HCT116 (cell line): ENCODE data around the gene ATP8A2. TPM values are rescaled to one million over a fixed set of nuclear protein-coding genes. Genes with fewer than 3 reads are reported as not detected.

ENCODE experiments used
- ATAC-seq: fragments of 200-7000 bp; cut with Tn5 transposase; 2 replicates; pipeline ENCODE4 v1.9.1; 2020; ENCODE audit warnings: mild to moderate bottlenecking, moderate library complexity
- BruUV-seq: library from RNA; stranded (reverse); fragments of 400-500 nt; replicated peaks from 2 replicates; lab custom pipeline; 2021; lab: Mats Ljungman, UMichigan
- CTCF ChIA-PET: fragments of 300-600 bp; sonication (Branson Sonifier 250); formaldehyde crosslinking; loops from one replicate; lab custom pipeline; 2021; ENCODE audit warnings: antibody characterized with exemption; lab: Charles Lee
- POLR2A ChIA-PET: fragments of 300-600, 350-600 bp; sonication (Branson Sonifier 250); formaldehyde crosslinking; loops from one replicate; lab custom pipeline; 2021; ENCODE audit warnings: antibody characterized with exemption; lab: Charles Lee
- RAD21 ChIA-PET, 2 experiments: fragments of 300-600 bp; sonication (Branson Sonifier 250); formaldehyde crosslinking; loops; one replicate each; lab custom pipeline; 2023; ENCODE audit warnings: low total read pairs in 2 of 2; ENCODE audit not compliant: uncharacterized antibody in 2 of 2, unreplicated experiment in 2 of 2, low non-redundant PET in 1 of 2; lab: Charles Lee
- DNase-seq: peaks from one replicate; pipeline ENCODE4 v3.0.0-alpha.2; 2010; ENCODE audit warnings: low read depth, low spot score
- H2AFZ ChIP-seq: fragments of 200-600 bp; shearing (Covaris generic), sonication (generic); 2 replicates; pipeline ENCODE4 v1.6.1; 2017; ENCODE audit warnings: low read depth, mixed run types, mixed read lengths, antibody characterized with exemption, low read length; ENCODE audit not compliant: poor library complexity, severe bottlenecking
- H3K27ac ChIP-seq: 2 replicates; pipeline ENCODE4 v1.5.1; 2012; ENCODE audit warnings: low read depth, low read length
- H3K27me3 ChIP-seq: fragments of 200-600 bp; sonication (generic); 2 replicates; pipeline ENCODE4 v1.6.1; 2016; ENCODE audit warnings: mixed run types, low read length, mixed read lengths; ENCODE audit not compliant: insufficient read depth
- H3K36me3 ChIP-seq, 2 experiments: fragments of 200-500 bp in 1 of 2; fragments of 200-600 bp in 1 of 2; sonication (Bioruptor generic) in 1 of 2; sonication (generic) in 1 of 2; 2 replicates each; pipeline versions ENCODE4 v1.5.1 to v1.6.1; 2014 to 2016; ENCODE audit warnings: low read length in 2 of 2, inconsistent platforms in 1 of 2, mixed read lengths in 1 of 2, mixed run types in 1 of 2; ENCODE audit not compliant: insufficient read depth in 2 of 2, control insufficient read depth in 1 of 2
- H3K4me1 ChIP-seq, 2 experiments: fragments of 200-600 bp in 1 of 2; sonication (generic) in 1 of 2; 2 replicates each; pipeline versions ENCODE4 v1.5.1 to v1.6.1; 2012 to 2017; ENCODE audit warnings: low read length in 2 of 2, inconsistent platforms in 1 of 2, mild to moderate bottlenecking in 1 of 2, mixed read lengths in 1 of 2, mixed run types in 1 of 2, moderate library complexity in 1 of 2; ENCODE audit not compliant: insufficient read depth in 2 of 2, control insufficient read depth in 1 of 2
- H3K4me2 ChIP-seq: fragments of 200-600 bp; sonication (generic); 2 replicates; pipeline ENCODE4 v1.6.1; 2017; ENCODE audit warnings: mixed run types, low read length, mixed read lengths
- H3K4me3 ChIP-seq, 2 experiments: fragments of 200-600 bp in 1 of 2; sonication (generic) in 1 of 2; replicated peaks in 1 of 2; 2 replicates each; pipeline ENCODE4 v1.5.1; 2011 to 2016; ENCODE audit warnings: low read length in 2 of 2, control low read depth in 1 of 2, low read depth in 1 of 2, mild to moderate bottlenecking in 1 of 2, mixed read lengths in 1 of 2, mixed run types in 1 of 2
- H3K79me2 ChIP-seq: fragments of 200-600 bp; sonication (generic); 2 replicates; pipeline ENCODE4 v1.6.1; 2017; ENCODE audit warnings: mild to moderate bottlenecking, mixed run types, low read length, moderate library complexity, mixed read lengths; ENCODE audit not compliant: insufficient read depth
- H3K9ac ChIP-seq: fragments of 200-600 bp; sonication (generic); 2 replicates; pipeline ENCODE4 v1.6.1; 2016; ENCODE audit warnings: low read length, mixed read lengths
- H3K9me2 ChIP-seq: fragments of 200-600 bp; sonication (generic), shearing (Covaris generic); 2 replicates; pipeline ENCODE4 v1.6.1; 2017; ENCODE audit warnings: mixed run types, mild to moderate bottlenecking, moderate library complexity; ENCODE audit not compliant: insufficient read depth
- H3K9me3 ChIP-seq, 2 experiments: fragments of 200-500 bp in 1 of 2; fragments of 200-600 bp in 1 of 2; sonication (Bioruptor generic) in 1 of 2; sonication (generic) in 1 of 2; 2 replicates each; pipeline ENCODE4 v1.6.1; 2014 to 2017; ENCODE audit warnings: low read length in 2 of 2, mixed read lengths in 2 of 2, inconsistent platforms in 1 of 2, low read depth in 1 of 2, mild to moderate bottlenecking in 1 of 2, mixed run types in 1 of 2, moderate library complexity in 1 of 2; ENCODE audit not compliant: control insufficient read depth in 1 of 2, insufficient read depth in 1 of 2
- H4K20me1 ChIP-seq: fragments of 200-600 bp; sonication (generic), shearing (Covaris generic); 2 replicates; pipeline ENCODE4 v1.6.1; 2017; ENCODE audit warnings: mixed run types, mild to moderate bottlenecking, moderate library complexity; ENCODE audit not compliant: insufficient read depth
- CBX3 ChIP-seq: IDR thresholded peaks from 2 replicates; pipeline ENCODE4 v1.6.1; 2012; ENCODE audit warnings: low read depth
- CEBPB ChIP-seq: IDR thresholded peaks from 2 replicates; pipeline ENCODE4 v1.6.1; 2012; ENCODE audit warnings: low read depth
- CTCF ChIP-seq, 3 experiments: fragments of 200-600 bp in 1 of 3; sonication (generic) in 1 of 3; IDR thresholded peaks in 2 of 3; conservative IDR thresholded peaks in 1 of 3; 2 replicates each; pipeline ENCODE4 v1.5.1; 2012 to 2017; ENCODE audit warnings: low read depth in 2 of 3, low read length in 2 of 3, antibody characterized with exemption in 1 of 3, borderline replicate concordance in 1 of 3, control low read depth in 1 of 3, mild to moderate bottlenecking in 1 of 3, mixed read lengths in 1 of 3, mixed run types in 1 of 3, moderate library complexity in 1 of 3; ENCODE audit not compliant: insufficient read depth in 1 of 3
- EGR1 ChIP-seq: IDR thresholded peaks from 2 replicates; pipeline ENCODE4 v1.6.1; 2012; ENCODE audit warnings: low read depth
- ELF1 ChIP-seq: IDR thresholded peaks from 2 replicates; pipeline ENCODE4 v1.6.1; 2012; ENCODE audit warnings: low read depth, borderline replicate concordance
- FOSL1 ChIP-seq: IDR thresholded peaks from 2 replicates; pipeline ENCODE4 v1.6.1; 2012; ENCODE audit warnings: low read depth
- JUND ChIP-seq: IDR thresholded peaks from 2 replicates; pipeline ENCODE4 v1.6.1; 2012
- MAX ChIP-seq: IDR thresholded peaks from 2 replicates; pipeline ENCODE4 v1.6.1; 2012
- POLR2A ChIP-seq: IDR thresholded peaks from 2 replicates; pipeline ENCODE4 v1.7.0; 2011; ENCODE audit warnings: borderline replicate concordance; ENCODE audit not compliant: insufficient read depth, insufficient read length; ENCODE audit errors: extremely low read depth
- RAD21 ChIP-seq: IDR thresholded peaks from 2 replicates; pipeline ENCODE4 v1.6.1; 2012; ENCODE audit warnings: low read depth, mild to moderate bottlenecking
- SIN3A ChIP-seq: IDR thresholded peaks from 2 replicates; pipeline ENCODE4 v1.6.1; 2012; ENCODE audit warnings: low read depth
- SP1 ChIP-seq: IDR thresholded peaks from 2 replicates; pipeline ENCODE4 v1.6.1; 2012; ENCODE audit warnings: low read depth
- SRF ChIP-seq: IDR thresholded peaks from 2 replicates; pipeline ENCODE4 v1.6.1; 2012; ENCODE audit warnings: low read depth
- TCF7L2 ChIP-seq: IDR thresholded peaks from 2 replicates; pipeline ENCODE4 v1.7.0; 2011; ENCODE audit warnings: borderline replicate concordance, inconsistent platforms; ENCODE audit not compliant: insufficient read depth, insufficient read length; ENCODE audit errors: extremely low read depth
- YY1 ChIP-seq: IDR thresholded peaks from 2 replicates; pipeline ENCODE4 v1.6.1; 2011; ENCODE audit warnings: low read length, low read depth, moderate library complexity, mild to moderate bottlenecking; ENCODE audit not compliant: insufficient replicate concordance; ENCODE audit errors: extremely low read depth
- ZBTB33 ChIP-seq: IDR thresholded peaks from 2 replicates; pipeline ENCODE4 v1.6.1; 2011; ENCODE audit warnings: mild to moderate bottlenecking, low read length, moderate library complexity; ENCODE audit not compliant: insufficient replicate concordance; ENCODE audit errors: extremely low read depth
- ZFX ChIP-seq: fragments of 450-650 bp; IDR thresholded peaks from 2 replicates; pipeline ENCODE4 v1.6.1; 2017
- ZNF274 ChIP-seq: fragments of 200-500 bp; sonication (Bioruptor generic); IDR thresholded peaks from 2 replicates; pipeline ENCODE4 v1.6.1; 2014; ENCODE audit warnings: mild to moderate bottlenecking, low read depth, low read length, inconsistent platforms
- intact Hi-C: fragments of 100-400 bp; cut with micrococcal nuclease; formaldehyde crosslinking; loops from 2 replicates; pipeline ENCODE4 v1.10.0; 2022
- total RNA-seq: library from RNA; stranded (reverse); gene quantifications from one replicate; pipeline ENCODE4 v1.2.1, GENCODE V29; 2021; ENCODE audit not compliant: unreplicated experiment
- TF ChIP-seq, protein P1 (sequence below): IDR thresholded peaks from 2 replicates; pipeline ENCODE4 v1.6.1; 2012
- TF ChIP-seq, protein P2 (sequence below): IDR thresholded peaks from 2 replicates; pipeline ENCODE4 v1.6.1; 2012; ENCODE audit warnings: low read depth

Gene ATP8A2
- total RNA-seq, 1 experiment from 2014 or later = not detected

- H4K20me1 ChIP-seq = no peaks in the 10 kb centered on the region
- no peaks in the 10 kb centered on the region for H3K36me3 ChIP-seq
- CTCF ChIA-PET = no interaction called here
- peaks cover 42% of the 10 kb centered on the region for H3K27me3 ChIP-seq
- H3K9ac ChIP-seq = no peak overlapping the region
- intact Hi-C loops = no loop called here
- H3K9me3 ChIP-seq = no peaks in the 10 kb centered on the region
- ATAC-seq (no peak), DNase-seq (no peak)
- no peaks in the 10 kb centered on the region for H3K4me1 ChIP-seq
- H3K27ac ChIP-seq = no peak overlapping the region
- POLR2A ChIA-PET = no interaction called here
- H3K4me3 ChIP-seq = no peak overlapping the region
- no peaks in the 10 kb centered on the region for H3K9me2 ChIP-seq
- no TSS peak for BruUV-seq
- no peak overlapping the region for H2AFZ ChIP-seq
- RAD21 ChIA-PET = no interaction called here
- TF ChIP-seq ZFX (no peak), MAX (no peak), ELF1 (no peak), YY1 (no peak), CBX3 (no peak), ZBTB33 (no peak), EGR1 (no peak), POLR2A (no peak), RAD21 (no peak), CEBPB (no peak), ZNF274 (no peak), SP1 (no peak), FOSL1 (no peak), CTCF (IDR thresholded peaks at IDR 0.05 in 2 of 3, conservative IDR thresholded peaks at IDR 0.05 in 1 of 3; ENCODE audit: borderline replicate concordance in 1 of 3, insufficient read depth in 1 of 3, low read depth in 2 of 3, low read length in 2 of 3) (no peak), SRF (no peak), TCF7L2 (no peak), SIN3A (no peak), JUND (no peak)
- TF ChIP-seq, protein P1, sequence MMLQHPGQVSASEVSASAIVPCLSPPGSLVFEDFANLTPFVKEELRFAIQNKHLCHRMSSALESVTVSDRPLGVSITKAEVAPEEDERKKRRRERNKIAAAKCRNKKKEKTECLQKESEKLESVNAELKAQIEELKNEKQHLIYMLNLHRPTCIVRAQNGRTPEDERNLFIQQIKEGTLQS = no peak
- TF ChIP-seq, protein P2, sequence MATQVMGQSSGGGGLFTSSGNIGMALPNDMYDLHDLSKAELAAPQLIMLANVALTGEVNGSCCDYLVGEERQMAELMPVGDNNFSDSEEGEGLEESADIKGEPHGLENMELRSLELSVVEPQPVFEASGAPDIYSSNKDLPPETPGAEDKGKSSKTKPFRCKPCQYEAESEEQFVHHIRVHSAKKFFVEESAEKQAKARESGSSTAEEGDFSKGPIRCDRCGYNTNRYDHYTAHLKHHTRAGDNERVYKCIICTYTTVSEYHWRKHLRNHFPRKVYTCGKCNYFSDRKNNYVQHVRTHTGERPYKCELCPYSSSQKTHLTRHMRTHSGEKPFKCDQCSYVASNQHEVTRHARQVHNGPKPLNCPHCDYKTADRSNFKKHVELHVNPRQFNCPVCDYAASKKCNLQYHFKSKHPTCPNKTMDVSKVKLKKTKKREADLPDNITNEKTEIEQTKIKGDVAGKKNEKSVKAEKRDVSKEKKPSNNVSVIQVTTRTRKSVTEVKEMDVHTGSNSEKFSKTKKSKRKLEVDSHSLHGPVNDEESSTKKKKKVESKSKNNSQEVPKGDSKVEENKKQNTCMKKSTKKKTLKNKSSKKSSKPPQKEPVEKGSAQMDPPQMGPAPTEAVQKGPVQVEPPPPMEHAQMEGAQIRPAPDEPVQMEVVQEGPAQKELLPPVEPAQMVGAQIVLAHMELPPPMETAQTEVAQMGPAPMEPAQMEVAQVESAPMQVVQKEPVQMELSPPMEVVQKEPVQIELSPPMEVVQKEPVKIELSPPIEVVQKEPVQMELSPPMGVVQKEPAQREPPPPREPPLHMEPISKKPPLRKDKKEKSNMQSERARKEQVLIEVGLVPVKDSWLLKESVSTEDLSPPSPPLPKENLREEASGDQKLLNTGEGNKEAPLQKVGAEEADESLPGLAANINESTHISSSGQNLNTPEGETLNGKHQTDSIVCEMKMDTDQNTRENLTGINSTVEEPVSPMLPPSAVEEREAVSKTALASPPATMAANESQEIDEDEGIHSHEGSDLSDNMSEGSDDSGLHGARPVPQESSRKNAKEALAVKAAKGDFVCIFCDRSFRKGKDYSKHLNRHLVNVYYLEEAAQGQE = no peak
- H3K79me2 ChIP-seq = no peaks in the 10 kb centered on the region
- H3K4me2 ChIP-seq = no peak overlapping the region
Measured at GRCh38 chr13:26047040-26047439, 675.3 kb downstream of the ATP8A2 start.
